Measurements from ENCODE around the gene CLEC1A. TPM values are rescaled to one million over a fixed set of nuclear protein-coding genes. Genes with fewer than 3 reads are reported as not detected.

CLEC1A gene
- polyA plus RNA-seq, 1 donor (not counting 4 experiments of a cell fraction or from before 2014, with no cell fraction given) = 0.05 TPM

- Histone ChIP-seq H3K27ac (ENCODE audit: control insufficient read depth, insufficient read depth, low read length) (peak overlapping the region; percentile 20), H2AFZ (ENCODE audit: control insufficient read depth, low read length) (no peak overlapping the region), H3K4me3 (ENCODE audit: control insufficient read depth in 2 of 3, extremely low read depth in 1 of 3, insufficient read depth in 2 of 3, low read depth in 1 of 3, low read length in 3 of 3) (no peak overlapping the region), H3K4me1 (ENCODE audit: control insufficient read depth, extremely low read depth, insufficient read depth, low read length) (peaks cover 11% of the 10 kb centered on the region), H3K9ac (ENCODE audit: control insufficient read depth, extremely low read depth, insufficient read depth, low read length) (no peak overlapping the region), H3K36me3 (ENCODE audit: control insufficient read depth in 2 of 2, extremely low read depth in 1 of 2, insufficient read depth in 2 of 2, low read length in 2 of 2) (no peaks in the 10 kb centered on the region), H3K27me3 (ENCODE audit: control insufficient read depth, extremely low read depth, insufficient read depth, low read length) (no peaks in the 10 kb centered on the region), H4K20me1 (ENCODE audit: control insufficient read depth, extremely low read depth, insufficient read depth, low read length) (no peaks in the 10 kb centered on the region), H3K4me2 (ENCODE audit: control insufficient read depth, extremely low read depth, insufficient read depth, low read depth, low read length) (peak overlapping the region; percentile 16), H3K9me1 (ENCODE audit: control insufficient read depth, extremely low read depth, insufficient read depth, low read length) (no peaks in the 10 kb centered on the region), H3K9me3 (ENCODE audit: control insufficient read depth, low read depth, low read length) (no peaks in the 10 kb centered on the region), H3K79me2 (ENCODE audit: control insufficient read depth, insufficient read depth, low read length) (no peaks in the 10 kb centered on the region)
- TF ChIP-seq EZH2 (IDR thresholded peaks at IDR 0.05; ENCODE audit: low read length) = no peak
- TF ChIP-seq CTCF (optimal IDR thresholded peaks at IDR 0.05 in 1 of 3, IDR thresholded peaks at IDR 0.05 in 1 of 3, conservative IDR thresholded peaks at IDR 0.05 in 1 of 3; ENCODE audit: extremely low read depth in 1 of 3, insufficient read depth in 2 of 3, low read length in 3 of 3) = no peak
- dilution Hi-C loops (cut with MboI; ENCODE audit: extremely low pct_ligation_motif_present, low sequenced_read_pairs) = no loop called here
- FAIRE-seq = peak; percentile 81
- DNase-seq (ENCODE audit: low read depth, low spot score) = peak; percentile 21
Measured at GRCh38 chr12:10031771-10032175, 67.0 kb downstream of the CLEC1A start.

GRCh38 chr12:10031321-10031720 is 67.5 kb downstream of the CLEC1A start:
- Histone ChIP-seq H3K27ac (ENCODE audit: control insufficient read depth, insufficient read depth, low read length) (peak overlapping the region; percentile 20), H3K9me1 (ENCODE audit: control insufficient read depth, extremely low read depth, insufficient read depth, low read length) (no peaks in the 10 kb centered on the region), H3K79me2 (ENCODE audit: control insufficient read depth, insufficient read depth, low read length) (no peaks in the 10 kb centered on the region), H3K36me3 (ENCODE audit: control insufficient read depth in 2 of 2, extremely low read depth in 1 of 2, insufficient read depth in 2 of 2, low read length in 2 of 2) (no peaks in the 10 kb centered on the region), H3K9me3 (ENCODE audit: control insufficient read depth, low read depth, low read length) (no peaks in the 10 kb centered on the region), H2AFZ (ENCODE audit: control insufficient read depth, low read length) (no peak overlapping the region), H3K27me3 (ENCODE audit: control insufficient read depth, extremely low read depth, insufficient read depth, low read length) (no peaks in the 10 kb centered on the region), H4K20me1 (ENCODE audit: control insufficient read depth, extremely low read depth, insufficient read depth, low read length) (no peaks in the 10 kb centered on the region), H3K4me2 (ENCODE audit: control insufficient read depth, extremely low read depth, insufficient read depth, low read depth, low read length) (peak overlapping the region; percentile 16), H3K4me3 (ENCODE audit: control insufficient read depth in 2 of 3, extremely low read depth in 1 of 3, insufficient read depth in 2 of 3, low read depth in 1 of 3, low read length in 3 of 3) (no peak overlapping the region), H3K9ac (ENCODE audit: control insufficient read depth, extremely low read depth, insufficient read depth, low read length) (no peak overlapping the region), H3K4me1 (ENCODE audit: control insufficient read depth, extremely low read depth, insufficient read depth, low read length) (peaks cover 11% of the 10 kb centered on the region)
- dilution Hi-C loops (cut with MboI; ENCODE audit: extremely low pct_ligation_motif_present, low sequenced_read_pairs) = no loop called here
- DNase-seq (ENCODE audit: low read depth, low spot score) = no peak
- no peak for TF ChIP-seq CTCF (optimal IDR thresholded peaks at IDR 0.05 in 1 of 3, IDR thresholded peaks at IDR 0.05 in 1 of 3, conservative IDR thresholded peaks at IDR 0.05 in 1 of 3; ENCODE audit: extremely low read depth in 1 of 3, insufficient read depth in 2 of 3, low read length in 3 of 3)
- TF ChIP-seq EZH2 (IDR thresholded peaks at IDR 0.05; ENCODE audit: low read length) = no peak
- FAIRE-seq = peak; percentile 36
